A673 (cell line): ENCODE data around the gene FAM25A. TPM values are rescaled to one million over a fixed set of nuclear protein-coding genes. Genes with fewer than 3 reads are reported as not detected.

Source experiments
- BruUV-seq: library from RNA; stranded (reverse); fragments of 400-500 nt; replicated peaks from 2 replicates; lab custom pipeline; 2021; lab: Mats Ljungman, UMichigan
- CTCF ChIA-PET: fragments of 300-600 bp; sonication (Branson Sonifier 250); formaldehyde crosslinking; loops from one replicate; lab custom pipeline; 2022; ENCODE audit warnings: antibody characterized with exemption; lab: Charles Lee
- POLR2A ChIA-PET: fragments of 300-600 bp; sonication (Branson Sonifier 250); formaldehyde crosslinking; loops from one replicate; lab custom pipeline; 2022; ENCODE audit warnings: antibody characterized with exemption; ENCODE audit not compliant: low non-redundant PET; lab: Charles Lee
- DNase-seq: peaks from one replicate; pipeline ENCODE4 v3.0.0-alpha.2; 2015; ENCODE audit warnings: low spot score
- H3K27ac ChIP-seq: fragments of 200-600 bp; sonication (generic); 2 replicates; pipeline ENCODE4 v1.5.1; 2016; ENCODE audit warnings: mixed run types, low read depth, mild to moderate bottlenecking, mixed read lengths, antibody characterized with exemption, low read length; ENCODE audit not compliant: poor library complexity, severe bottlenecking
- H3K27me3 ChIP-seq: fragments of 200-600 bp; sonication (generic); replicated peaks from 2 replicates; pipeline ENCODE4 v1.6.1; 2017; ENCODE audit warnings: mixed run types, low read depth, mild to moderate bottlenecking, mixed read lengths, antibody characterized with exemption, low read length; ENCODE audit not compliant: insufficient read depth, poor library complexity
- H3K36me3 ChIP-seq: fragments of 200-600 bp; sonication (generic); 2 replicates; pipeline ENCODE4 v1.6.1; 2016; ENCODE audit warnings: mixed run types, mild to moderate bottlenecking, mixed read lengths, antibody characterized with exemption, low read length; ENCODE audit not compliant: insufficient read depth, poor library complexity, severe bottlenecking
- H3K4me1 ChIP-seq: fragments of 200-600 bp; sonication (generic); 2 replicates; pipeline ENCODE4 v1.6.1; 2017; ENCODE audit warnings: mixed run types, mild to moderate bottlenecking, mixed read lengths, antibody characterized with exemption, low read length; ENCODE audit not compliant: insufficient read depth, poor library complexity, severe bottlenecking
- H3K4me3 ChIP-seq: fragments of 200-600 bp; sonication (generic); 2 replicates; pipeline ENCODE4 v1.5.1; 2016; ENCODE audit warnings: low read depth, mixed run types, mild to moderate bottlenecking, mixed read lengths, low read length; ENCODE audit not compliant: poor library complexity, severe bottlenecking
- H3K9me3 ChIP-seq: fragments of 200-600 bp; sonication (generic); 2 replicates; pipeline ENCODE4 v1.6.1; 2016; ENCODE audit warnings: mixed run types, low read depth, mild to moderate bottlenecking, mixed read lengths, antibody characterized with exemption, low read length; ENCODE audit not compliant: poor library complexity, severe bottlenecking
- CTCF ChIP-seq: fragments of 300-800, 200-600 bp; sonication (generic); conservative IDR thresholded peaks from 2 replicates; pipeline ENCODE4 v1.5.1; 2017; ENCODE audit warnings: low read depth, mild to moderate bottlenecking, antibody characterized with exemption, low read length, moderate library complexity, mixed read lengths
- EZH2 ChIP-seq: fragments of 200-600 bp; sonication (generic); IDR thresholded peaks from 2 replicates; pipeline ENCODE4 v1.6.1; 2017; ENCODE audit warnings: borderline replicate concordance, low read depth, mild to moderate bottlenecking, mixed read lengths, antibody characterized with exemption, low read length; ENCODE audit not compliant: poor library complexity, severe bottlenecking
- intact Hi-C: fragments of 100-400 bp; cut with micrococcal nuclease; formaldehyde crosslinking; loops from one replicate; pipeline ENCODE4 v1.10.0; 2022; ENCODE audit not compliant: unreplicated experiment
- total RNA-seq: library from RNA; stranded (reverse); gene quantifications from 2 replicates; pipeline ENCODE4 v1.2.3, GENCODE V29; 2021

Gene FAM25A
- total RNA-seq, 1 experiment from 2014 or later, result not detected

GRCh38 chr10:87068281-87068680 is 48.2 kb downstream of the FAM25A start:
- TF ChIP-seq CTCF, result no peak
- Histone ChIP-seq H3K4me3 (no peak overlapping the region), H3K4me1 (peaks cover 22% of the 10 kb centered on the region), H3K27ac (no peak overlapping the region), H3K36me3 (peaks cover 20% of the 10 kb centered on the region), H3K27me3 (no peaks in the 10 kb centered on the region), H3K9me3 (no peaks in the 10 kb centered on the region)
- DNase-seq, result no peak
- POLR2A ChIA-PET, result no interaction called here
- BruUV-seq, result no TSS peak
- CTCF ChIA-PET, result no interaction called here
- intact Hi-C loops, result no loop called here

GRCh38 chr10:87072449-87072848 is 52.4 kb downstream of the FAM25A start:
- H3K36me3 ChIP-seq, result peaks cover 30% of the 10 kb centered on the region
- no TSS peak for BruUV-seq
- TF ChIP-seq EZH2, result no peak
- no peak for TF ChIP-seq CTCF
- no peaks in the 10 kb centered on the region for H3K27me3 ChIP-seq
- H3K4me3 ChIP-seq, result no peak overlapping the region
- H3K27ac ChIP-seq, result no peak overlapping the region
- POLR2A ChIA-PET, result no interaction called here
- CTCF ChIA-PET, result no interaction called here
- DNase-seq, result no peak
- H3K4me1 ChIP-seq, result no peaks in the 10 kb centered on the region
- intact Hi-C loops, result no loop called here
- no peaks in the 10 kb centered on the region for H3K9me3 ChIP-seq

Other genes starting within 250 kb of the FAM25A start
- gene MMRN2, start 62.7 kb upstream of the FAM25A start, total RNA-seq, result 0.09 TPM in 1 of 2 replicates, not detected in the other
- gene SNCG, start 61.7 kb upstream of the FAM25A start, total RNA-seq, result not detected in 2 replicates
- not detected in 2 replicates for gene ADIRF, start 51.8 kb upstream of the FAM25A start, total RNA-seq
- gene GLUD1, start 74.5 kb downstream of the FAM25A start, total RNA-seq, result 140 and 142 TPM in 2 replicates
- 33.2 and 36.7 TPM in 2 replicates for gene SHLD2, start 74.9 kb downstream of the FAM25A start, total RNA-seq
- 0.24 and 1.1 TPM in 2 replicates for gene NUTM2A, start 205.2 kb downstream of the FAM25A start, total RNA-seq